CD4-positive, alpha-beta T cell treated with Interleukin-21 for 1 hour (primary cell): ENCODE results near the gene PODN.

Experiments
- DNase-seq: peaks from one replicate; pipeline ENCODE4 v3.0.0-alpha.2; 2020

The PODN gene

DNA sequence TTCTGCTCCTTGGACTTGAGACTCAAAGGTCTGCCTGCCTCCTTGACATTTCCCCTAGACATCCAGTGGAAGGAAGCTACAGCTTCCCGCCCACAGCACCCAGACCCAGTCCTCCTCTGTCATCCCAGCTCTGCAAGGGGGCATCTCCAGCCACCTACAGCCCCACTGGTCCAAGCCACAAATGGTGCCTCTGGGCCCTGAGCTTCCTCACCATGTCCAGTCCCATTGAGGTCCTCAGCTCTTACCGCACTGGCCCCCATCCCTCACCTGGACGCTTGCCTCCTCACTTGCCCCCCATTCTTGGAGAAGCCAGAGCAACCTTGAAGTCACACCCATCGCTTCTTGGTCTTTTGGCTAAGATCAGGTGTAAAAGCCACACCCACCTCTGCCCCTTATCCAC is 13.2 kb downstream of the PODN start:
- no peak for DNase-seq

DNA sequence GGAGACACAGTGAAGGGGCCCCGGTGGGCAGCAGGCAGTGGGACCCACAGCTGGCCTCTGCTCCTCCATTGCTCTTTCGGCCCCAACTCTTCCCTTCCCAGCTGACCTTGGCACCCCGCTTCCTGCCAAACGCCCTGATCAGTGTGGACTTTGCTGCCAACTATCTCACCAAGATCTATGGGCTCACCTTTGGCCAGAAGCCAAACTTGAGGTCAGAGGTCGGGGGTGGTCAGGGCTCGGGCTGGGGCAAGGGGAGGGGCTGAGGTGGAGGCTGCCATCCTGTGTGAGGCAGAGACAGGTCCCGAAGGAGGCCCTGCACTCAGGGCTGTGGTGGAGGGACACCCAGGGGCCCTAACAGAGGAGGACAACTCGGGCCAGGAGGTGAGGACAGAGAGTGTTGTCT is 13.7 kb downstream of the PODN start:
- DNase-seq: no peak

DNA sequence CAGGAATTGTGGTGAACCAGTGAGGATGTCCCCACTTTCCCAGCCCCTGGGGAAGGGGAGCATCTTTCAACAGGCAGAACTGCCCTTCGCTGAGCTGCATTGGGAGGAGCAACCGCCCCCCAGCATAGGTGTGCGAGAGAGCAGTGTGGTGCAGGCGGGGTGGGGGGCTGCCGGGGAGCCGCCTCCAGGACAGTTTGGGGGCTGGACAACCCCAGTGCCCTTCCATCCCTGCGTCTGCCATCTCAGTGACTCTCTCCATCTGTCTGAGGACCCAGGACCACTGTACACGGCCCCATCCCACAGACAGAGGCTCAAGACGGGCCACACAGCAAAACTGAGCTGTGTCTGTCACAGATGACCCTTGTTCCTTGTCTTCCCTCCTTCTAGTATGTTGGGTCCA is 14.2 kb downstream of the PODN start:
- no peak for DNase-seq

DNA sequence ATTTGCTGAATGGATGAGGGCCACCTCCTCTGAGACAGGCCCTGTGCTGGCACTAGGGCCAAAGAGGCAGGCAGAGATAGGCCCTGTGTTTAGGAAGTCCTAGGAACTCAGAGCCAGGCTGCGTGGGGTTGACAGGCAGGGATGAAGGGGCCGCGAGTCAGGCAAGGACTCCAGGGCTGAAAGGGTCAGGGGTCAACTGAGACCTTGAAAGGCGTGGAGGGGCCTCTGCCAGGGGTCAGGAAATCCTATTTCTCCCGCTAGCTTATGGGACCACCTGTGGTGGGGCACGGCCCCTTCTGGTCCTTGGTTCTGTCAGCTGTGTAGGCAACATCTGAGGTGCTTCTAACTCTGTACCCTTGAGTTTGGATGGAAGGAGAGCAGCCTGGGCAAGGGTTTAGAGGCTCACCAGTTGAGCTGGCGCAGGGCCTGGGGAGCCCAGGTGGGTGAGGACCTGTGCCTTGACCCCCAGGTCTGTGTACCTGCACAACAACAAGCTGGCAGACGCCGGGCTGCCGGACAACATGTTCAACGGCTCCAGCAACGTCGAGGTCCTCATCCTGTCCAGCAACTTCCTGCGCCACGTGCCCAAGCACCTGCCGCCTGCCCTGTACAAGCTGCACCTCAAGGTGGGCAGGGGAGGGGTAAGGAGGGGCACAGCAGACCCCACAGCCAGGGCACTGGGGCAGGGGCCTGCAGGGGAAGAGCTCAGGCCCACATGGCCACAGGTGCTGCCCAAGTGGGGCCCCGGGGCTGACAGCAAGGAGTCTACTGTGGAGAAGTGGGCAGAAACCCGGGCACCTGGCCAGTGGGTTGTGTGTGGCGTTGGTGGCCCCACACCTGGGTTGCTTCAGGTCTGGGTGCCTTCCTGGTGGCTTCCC is 14.9 kb downstream of the PODN start:
- DNase-seq: no peak

DNA sequence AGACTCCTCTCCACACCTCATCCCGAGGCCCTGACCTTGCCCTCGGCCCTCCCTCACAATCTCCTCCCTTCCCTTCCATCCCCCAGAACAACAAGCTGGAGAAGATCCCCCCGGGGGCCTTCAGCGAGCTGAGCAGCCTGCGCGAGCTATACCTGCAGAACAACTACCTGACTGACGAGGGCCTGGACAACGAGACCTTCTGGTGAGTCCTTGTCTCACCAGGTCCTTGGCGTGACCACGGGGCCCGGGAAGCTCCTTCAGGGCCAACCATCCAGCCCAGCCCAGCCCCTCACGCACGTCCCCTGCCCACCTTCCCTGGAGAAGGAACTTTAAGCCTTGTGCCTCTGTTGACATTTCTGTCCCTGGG is 15.6 kb downstream of the PODN start:
- no peak for DNase-seq

DNA sequence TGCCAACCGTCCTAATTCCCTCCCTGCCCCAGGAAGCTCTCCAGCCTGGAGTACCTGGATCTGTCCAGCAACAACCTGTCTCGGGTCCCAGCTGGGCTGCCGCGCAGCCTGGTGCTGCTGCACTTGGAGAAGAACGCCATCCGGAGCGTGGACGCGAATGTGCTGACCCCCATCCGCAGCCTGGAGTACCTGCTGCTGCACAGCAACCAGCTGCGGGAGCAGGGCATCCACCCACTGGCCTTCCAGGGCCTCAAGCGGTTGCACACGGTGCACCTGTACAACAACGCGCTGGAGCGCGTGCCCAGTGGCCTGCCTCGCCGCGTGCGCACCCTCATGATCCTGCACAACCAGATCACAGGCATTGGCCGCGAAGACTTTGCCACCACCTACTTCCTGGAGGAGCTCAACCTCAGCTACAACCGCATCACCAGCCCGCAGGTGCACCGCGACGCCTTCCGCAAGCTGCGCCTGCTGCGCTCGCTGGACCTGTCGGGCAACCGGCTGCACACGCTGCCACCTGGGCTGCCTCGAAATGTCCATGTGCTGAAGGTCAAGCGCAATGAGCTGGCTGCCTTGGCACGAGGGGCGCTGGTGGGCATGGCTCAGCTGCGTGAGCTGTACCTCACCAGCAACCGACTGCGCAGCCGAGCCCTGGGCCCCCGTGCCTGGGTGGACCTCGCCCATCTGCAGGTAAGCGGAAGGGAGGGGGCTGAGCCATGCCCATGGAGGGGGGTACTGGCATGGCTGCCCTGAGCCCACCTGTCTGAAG is 16.5 kb downstream of the PODN start:
- DNase-seq: no peak

DNA sequence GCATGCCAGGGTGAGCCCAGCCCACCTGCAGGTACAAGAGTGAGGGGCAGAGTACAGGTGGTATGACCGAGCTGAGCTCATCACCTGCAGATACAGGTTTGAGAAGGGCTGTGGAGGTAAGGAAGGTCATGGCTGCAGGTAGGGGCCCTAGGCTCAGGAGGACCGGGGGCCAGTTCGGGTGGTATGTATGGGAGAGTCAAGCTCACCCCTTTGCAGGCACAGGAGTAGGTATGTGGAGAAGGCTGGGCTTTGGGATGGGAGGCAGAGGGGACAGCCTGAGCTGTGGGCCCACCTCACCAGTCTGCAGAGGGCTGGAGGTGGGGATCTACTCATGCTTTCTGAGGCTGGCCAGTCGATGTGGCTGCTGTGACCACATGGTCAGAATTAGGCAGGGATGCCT is 17.2 kb downstream of the PODN start:
- DNase-seq: no peak

DNA sequence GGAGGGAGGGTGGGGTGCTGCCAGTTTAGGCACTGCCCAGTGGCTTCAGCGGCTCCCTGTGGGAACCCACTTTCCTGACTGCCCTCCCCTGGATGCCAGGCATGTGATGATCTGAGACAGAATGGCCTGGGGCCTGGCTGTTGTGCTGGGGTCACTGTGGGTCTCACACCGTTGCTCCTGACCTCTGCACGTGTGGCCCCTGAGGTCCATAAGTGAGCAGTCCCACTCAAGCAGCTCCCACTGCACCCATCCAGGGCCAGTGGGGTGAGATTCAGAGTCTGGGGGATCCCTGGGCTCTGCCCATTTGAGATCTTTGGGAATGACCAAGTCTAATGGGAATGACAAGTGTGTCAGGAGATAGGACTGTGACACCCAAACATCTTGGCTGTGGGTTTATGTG is 18.0 kb downstream of the PODN start:
- no peak for DNase-seq

DNA sequence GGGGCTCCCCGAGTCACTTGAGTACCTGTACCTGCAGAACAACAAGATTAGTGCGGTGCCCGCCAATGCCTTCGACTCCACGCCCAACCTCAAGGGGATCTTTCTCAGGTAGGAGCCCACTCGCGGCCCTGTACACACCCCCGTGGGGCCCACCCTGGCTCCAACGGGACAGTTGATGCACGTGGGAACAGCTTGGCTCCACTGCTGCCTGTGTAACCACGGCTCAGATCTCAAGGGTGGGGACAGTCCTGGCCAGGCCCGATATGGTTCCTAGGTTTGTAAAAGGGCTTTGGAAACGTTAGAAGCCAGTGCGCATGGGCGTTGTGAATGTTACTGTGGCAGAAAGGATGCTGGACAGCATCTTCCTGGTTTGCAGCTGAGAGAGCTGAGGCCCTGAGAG is 18.8 kb downstream of the PODN start:
- DNase-seq: no peak

DNA sequence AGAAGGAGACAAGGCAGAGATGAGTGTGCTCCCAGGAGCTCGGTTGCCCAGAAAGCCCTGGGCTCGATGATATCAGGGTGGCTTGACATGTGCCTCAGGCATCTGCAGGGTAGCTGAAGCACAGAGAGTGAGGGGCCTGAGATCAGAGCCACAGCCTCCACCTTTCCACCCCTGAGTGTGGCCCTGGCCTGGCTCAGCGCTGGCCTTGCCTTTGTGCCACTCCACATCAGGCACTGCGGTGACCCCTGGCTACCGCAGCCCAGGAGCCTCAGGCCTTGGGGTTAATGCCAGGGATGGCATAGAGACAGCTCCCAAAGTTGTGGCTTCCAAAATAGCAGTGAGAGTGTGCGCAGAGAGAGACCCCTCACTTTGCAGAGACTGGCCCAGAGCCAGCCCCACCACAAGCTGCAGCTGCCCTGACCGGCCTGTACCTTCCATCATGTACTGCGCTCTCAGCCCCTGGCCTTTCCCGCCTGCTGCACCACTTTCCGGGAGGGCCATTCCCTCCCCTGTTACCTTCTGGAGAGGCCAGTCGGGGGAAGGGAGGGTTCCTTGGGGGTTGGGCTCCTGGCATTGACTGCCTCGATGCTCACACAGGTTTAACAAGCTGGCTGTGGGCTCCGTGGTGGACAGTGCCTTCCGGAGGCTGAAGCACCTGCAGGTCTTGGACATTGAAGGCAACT is 19.5 kb downstream of the PODN start:
- DNase-seq: no peak

DNA sequence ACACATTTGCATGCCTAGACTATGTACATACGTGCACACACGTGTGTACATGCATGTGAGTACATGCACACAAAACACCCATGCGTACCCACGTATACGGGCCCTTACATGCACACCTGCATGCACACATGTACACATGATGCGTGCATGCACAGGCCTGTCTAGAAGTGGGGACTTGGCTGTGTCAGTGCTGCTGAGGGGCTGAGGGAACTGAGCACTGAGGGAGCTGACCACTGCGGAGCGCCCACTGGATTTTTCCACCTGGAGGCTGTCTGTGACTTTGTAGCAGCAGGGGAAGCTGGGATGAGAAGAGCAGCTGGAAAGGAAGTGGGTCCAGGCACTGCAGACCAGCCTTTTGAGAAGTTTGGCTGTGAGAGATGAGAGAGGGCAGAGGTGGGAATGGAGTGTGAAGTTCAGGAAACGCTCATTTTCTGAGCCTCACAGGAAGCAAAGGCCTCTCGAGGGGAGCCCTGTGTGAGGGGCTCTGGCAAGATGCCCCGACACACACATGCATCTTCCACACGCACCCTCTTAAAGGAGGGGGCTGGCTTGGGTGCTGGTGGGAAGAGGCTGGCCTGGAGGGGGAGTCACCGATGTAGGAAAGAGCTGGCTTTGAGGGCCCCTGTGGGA is 20.9 kb downstream of the PODN start:
- DNase-seq: no peak

DNA sequence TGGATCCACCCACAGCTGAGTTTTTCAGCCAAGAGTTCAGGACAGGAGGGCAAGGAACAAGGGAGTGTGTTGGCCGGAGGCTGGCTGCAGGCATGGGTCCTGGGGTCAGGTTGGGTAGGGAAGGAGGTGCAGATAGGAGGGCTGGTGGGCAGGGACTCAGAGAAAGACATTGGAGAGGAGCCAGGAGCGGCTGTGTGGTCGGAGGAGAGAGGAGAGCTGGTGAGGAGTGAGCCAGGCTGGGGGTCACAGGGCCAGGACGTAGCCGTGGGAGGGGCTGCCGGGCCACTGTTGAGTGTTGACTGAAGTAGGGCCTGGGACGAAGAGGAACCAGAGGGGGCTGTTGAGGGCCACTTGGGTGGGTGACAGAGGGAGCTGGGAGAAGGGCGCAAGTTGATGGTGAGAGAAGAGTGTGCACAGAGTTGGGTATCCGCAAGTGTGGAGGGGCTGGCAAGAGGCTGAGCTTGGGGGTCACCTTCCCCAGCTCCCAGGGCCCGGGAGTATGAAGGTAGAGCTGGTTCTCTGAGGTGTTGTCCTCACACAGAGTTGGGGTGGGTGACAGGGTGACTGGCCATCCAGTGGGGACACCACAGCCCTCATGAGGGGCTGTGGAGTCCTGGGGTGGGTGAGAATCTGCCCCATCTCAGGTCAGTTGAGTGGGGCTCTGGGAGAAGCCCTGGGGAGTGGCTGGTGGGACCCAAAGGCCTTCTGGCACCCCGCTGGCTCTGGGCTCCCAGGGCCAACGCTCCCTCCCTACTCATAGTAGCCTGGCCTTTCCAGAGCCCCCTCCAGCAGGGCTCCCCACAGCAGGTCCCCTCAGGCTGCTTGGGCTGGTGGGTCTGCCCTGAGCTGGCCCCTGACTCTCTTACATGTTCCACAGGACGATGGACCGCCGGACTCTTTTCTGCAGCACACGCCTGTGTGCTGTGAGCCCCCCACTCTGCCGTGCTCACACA is 21.9 kb downstream of the PODN start:
- DNase-seq: no peak

DNA sequence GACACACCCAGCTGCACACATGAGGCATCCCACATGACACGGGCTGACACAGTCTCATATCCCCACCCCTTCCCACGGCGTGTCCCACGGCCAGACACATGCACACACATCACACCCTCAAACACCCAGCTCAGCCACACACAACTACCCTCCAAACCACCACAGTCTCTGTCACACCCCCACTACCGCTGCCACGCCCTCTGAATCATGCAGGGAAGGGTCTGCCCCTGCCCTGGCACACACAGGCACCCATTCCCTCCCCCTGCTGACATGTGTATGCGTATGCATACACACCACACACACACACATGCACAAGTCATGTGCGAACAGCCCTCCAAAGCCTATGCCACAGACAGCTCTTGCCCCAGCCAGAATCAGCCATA is 22.6 kb downstream of the PODN start:
- DNase-seq: peak; percentile 30

DNA sequence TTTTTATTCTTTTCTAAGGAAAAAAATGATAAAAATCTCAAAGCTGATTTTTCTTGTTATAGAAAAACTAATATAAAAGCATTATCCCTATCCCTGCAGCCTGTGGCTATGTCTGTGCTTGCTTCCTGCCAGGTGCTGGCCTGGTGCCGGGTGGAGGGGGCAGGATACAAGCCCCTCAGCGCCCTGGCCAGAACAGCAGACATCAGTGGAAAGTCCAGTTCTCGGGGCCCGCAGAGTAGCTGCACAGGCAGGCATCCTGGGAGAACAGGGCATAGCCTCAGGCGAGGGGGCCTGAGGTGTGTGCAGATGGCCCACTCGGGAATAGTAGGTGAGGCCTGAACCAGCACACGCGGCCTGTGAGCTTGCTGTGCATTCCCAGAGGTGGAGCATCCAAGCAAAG is 23.4 kb downstream of the PODN start:
- DNase-seq: no peak

DNA sequence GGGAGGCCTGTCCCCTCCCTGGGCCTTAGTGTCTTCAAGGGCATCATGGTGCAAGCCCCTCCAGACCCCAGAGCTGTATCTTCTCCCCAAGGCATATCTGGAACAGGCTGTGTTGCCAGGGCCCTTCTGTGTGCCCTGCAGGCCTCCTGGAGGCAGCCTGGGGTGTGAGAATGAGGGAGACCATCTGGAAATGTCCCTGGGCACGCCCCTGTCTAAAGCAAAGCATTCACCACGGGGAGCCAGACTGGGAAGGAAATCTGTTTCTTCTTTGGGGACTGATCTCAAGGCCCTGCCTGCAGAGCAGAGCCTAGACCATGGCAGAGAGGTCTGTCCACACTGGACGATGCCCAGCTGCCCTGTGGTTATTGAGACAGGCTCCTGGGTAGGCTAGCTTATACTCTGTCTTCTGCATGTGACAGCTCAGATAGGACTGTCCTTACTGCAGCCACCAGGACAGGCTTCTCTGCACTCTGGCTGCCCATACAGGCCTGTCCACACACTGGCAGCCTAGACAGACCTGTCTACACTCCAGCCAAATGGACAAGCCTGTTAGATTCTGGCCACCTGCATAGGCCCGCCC is 24.6 kb downstream of the PODN start:
- DNase-seq: no peak

DNA sequence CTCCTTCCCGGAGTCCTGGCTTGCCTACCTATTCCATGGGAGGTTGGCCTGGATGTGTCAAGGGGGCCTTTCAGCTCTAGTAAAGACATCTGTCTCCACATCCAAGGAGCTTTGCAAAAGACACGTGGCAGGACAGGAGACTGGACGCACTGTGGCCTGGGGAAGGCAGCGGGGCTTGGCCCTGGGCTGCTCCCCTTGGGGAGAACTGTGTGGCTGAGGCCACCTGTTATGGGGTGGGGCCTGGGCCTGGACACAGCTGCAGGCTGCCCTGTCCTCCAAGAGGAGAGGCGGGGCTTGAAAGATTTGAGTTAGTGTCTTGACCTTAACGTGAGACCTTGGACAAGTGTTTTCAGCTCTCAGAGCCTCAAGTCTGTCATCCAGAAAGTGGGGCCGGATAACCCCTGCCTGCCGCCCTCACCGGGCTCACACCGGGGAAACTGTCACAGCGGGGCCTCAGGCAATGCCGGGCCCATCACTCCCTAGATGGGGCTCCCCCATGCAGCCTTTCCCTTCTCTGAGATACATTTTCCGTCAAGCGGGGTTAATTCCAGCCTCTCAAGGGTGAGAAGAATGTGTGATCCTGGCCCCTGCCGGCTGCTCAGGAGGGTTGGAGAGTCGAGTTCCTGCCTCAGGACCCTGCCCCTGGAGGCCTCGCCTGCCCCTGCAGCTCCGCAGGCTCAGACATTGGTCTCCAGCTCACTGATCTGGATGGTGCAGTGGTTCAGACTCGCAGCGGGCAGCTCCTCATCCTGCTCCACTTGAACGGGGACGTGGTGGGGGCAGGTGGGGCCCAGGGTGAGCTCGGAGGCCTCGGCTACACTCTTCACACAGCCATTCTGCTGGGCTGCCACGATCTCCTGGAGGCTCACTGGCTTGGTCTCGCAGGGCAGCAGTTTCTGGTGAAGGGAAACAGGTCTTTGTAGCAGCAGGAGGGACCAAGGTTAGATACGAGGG is 25.6 kb downstream of the PODN start:
- DNase-seq: no peak

DNA sequence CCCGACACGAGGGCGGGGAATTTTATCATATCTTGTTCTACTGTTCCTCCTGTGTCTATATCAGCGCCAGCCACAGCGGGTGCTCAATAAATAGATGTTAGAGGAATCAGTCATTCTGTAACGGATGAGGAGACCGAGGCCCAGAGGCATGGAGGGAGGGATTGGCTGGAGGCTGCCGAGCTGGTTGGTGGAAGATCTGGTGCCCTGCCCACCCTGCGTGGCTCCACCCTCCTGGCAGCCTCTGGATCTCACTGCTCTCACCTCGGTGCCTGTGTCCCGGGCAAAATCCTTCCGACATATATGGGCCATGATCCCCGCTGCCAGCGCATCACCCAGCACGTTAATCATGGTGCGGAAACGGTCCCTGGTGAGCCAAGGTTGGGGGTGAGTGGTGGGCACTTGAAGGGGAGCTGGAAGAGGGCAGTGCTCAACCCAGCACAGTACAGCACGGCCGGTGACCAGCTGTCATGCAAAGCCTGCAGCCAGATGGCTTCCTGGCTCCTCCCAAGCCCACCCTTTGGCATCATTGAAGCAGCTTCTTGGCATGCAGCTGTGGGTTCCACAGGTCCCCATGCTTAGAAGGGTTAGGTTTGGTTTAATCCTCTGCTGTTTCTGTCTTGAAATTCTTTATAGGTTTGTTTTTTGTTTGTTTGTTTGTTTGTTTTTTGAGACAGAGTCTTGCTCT is 26.7 kb downstream of the PODN start:
- DNase-seq: no peak

DNA sequence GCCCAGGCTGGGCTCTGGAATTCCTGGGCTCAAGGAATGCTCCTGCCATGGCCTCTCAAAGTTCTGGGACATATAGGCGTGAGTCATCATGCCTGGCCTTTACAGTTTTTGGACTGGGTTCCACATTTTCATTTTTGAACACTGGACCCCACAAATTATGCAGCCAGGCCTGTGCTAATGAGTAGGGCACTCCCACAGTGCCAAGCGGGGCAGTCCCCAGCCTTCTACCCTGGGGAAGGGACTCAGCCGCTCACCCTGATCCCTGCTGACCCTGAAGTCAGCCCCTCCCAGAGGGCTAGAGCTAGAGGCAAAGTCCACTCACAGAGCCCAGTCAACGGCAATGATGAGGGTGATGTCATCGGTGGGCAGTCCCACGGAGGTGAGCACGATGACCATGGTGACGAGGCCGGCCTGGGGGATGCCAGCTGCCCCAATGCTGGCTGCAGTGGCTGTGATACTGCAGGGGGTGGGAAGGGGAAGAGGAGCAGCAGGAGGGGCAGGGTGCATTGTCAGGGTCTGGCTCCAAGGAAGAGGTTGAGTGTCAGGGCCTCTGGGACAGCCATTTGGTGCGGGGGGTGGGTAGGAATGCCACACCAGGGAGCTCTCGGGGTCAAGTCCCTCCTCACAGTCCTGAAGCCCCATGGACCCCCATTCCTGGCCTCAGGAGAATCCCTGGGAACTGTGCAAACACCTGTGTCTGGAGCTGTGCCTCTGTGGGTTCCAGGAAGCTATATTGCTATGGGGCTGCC is 27.6 kb downstream of the PODN start:
- DNase-seq: no peak
